GM12878 (cell line): ENCODE results near the gene PCNX4. TPM values are rescaled to one million over a fixed set of nuclear protein-coding genes. Genes with fewer than 3 reads are reported as not detected.

Experiments
- ATF7 ChIP-seq: fragments of 450-650 bp; IDR thresholded peaks from 2 replicates; pipeline ENCODE4 v1.6.1; 2016; ENCODE audit warnings: low read depth, mild to moderate bottlenecking
- EP300 ChIP-seq, 2 experiments: fragments of 150-350 bp in 1 of 2; IDR thresholded peaks; 2 replicates each; pipeline ENCODE4 v1.6.1; 2011 to 2012; ENCODE audit warnings: low read depth in 2 of 2, low read length in 2 of 2, borderline replicate concordance in 1 of 2, improper control_type of control experiment in 1 of 2, inconsistent platforms in 1 of 2; ENCODE audit not compliant: control insufficient read depth in 1 of 2
- IRF4 ChIP-seq: IDR thresholded peaks from 2 replicates; pipeline ENCODE4 v1.6.1; 2011; ENCODE audit warnings: low read depth, low read length
- JUNB ChIP-seq: IDR thresholded peaks from 2 replicates; pipeline ENCODE4 v1.6.1; 2016; ENCODE audit warnings: antibody characterized with exemption, mild to moderate bottlenecking
- NR2C1 ChIP-seq: fragments of 450-650 bp; IDR thresholded peaks from 2 replicates; pipeline ENCODE4 v1.6.1; 2017; ENCODE audit warnings: antibody characterized with exemption, mild to moderate bottlenecking, moderate library complexity
- STAT3 ChIP-seq: IDR thresholded peaks from 2 replicates; pipeline ENCODE4 v1.6.1; 2011; ENCODE audit warnings: low read depth, low read length, improper control_type of control experiment
- WRNIP1 ChIP-seq: IDR thresholded peaks from 2 replicates; pipeline ENCODE4 v1.6.1; 2011; ENCODE audit warnings: low read depth, low read length, improper control_type of control experiment, borderline replicate concordance
- ZBTB40 ChIP-seq: fragments of 450-650 bp; IDR thresholded peaks from 2 replicates; pipeline ENCODE4 v1.6.1; 2016; ENCODE audit warnings: mild to moderate bottlenecking, moderate library complexity, borderline replicate concordance
- polyA plus RNA-seq, 11 experiments: library from polyadenylated mRNA; depleted of rRNA in 4 of 11; unstranded in 6 of 11; stranded (reverse) in 5 of 11; fragments of >200 nt; fragmentation: Nextera tagmentation in 4 of 11; fragmentation: Illumina TruSeq in 1 of 11; extraction: Ambion mirVana in 4 of 11; extraction: Trizol in 1 of 11; gene quantifications; 1 replicate in 1 of 11; 2 replicates in 10 of 11; pipeline versions ENCODE4 v1.2.1 to v1.2.3, GENCODE V29; 2011 to 2016; ENCODE audit warnings: inconsistent platforms in 2 of 11, missing spikeins in 2 of 11, low read depth in 1 of 11
- total RNA-seq, 4 experiments: library from RNA; depleted of rRNA in 3 of 4; stranded (reverse); fragments of >200 nt in 3 of 4; fragmentation: Illumina TruSeq in 1 of 4; extraction: Trizol in 1 of 4; gene quantifications; 2 replicates each; pipeline versions ENCODE4 v1.2.1 to v1.2.3, GENCODE V29; 2013 to 2021
- TF ChIP-seq, protein P1 (sequence below): fragments of 450-650 bp; IDR thresholded peaks from 2 replicates; pipeline ENCODE4 v1.6.1; 2016; ENCODE audit warnings: mild to moderate bottlenecking

The PCNX4 gene
- total and polyA plus RNA-seq, 10 of the 15 experiments (the other 5 are each of a cell fraction or from before 2014, with no cell fraction given), result 13.8 to 56.6 (median 39.4) TPM

GRCh38 chr14:60111732-60112131, 20.0 kb downstream of the PCNX4 start (continued):
- TF ChIP-seq JUNB, result peak; percentile 13; the same call in 1 of the 2 replicates
- TF ChIP-seq ATF7, result peak; percentile 29; the same call in 1 of the 2 replicates
- no peak for TF ChIP-seq ZBTB40
- no peak for TF ChIP-seq EP300 (IDR thresholded peaks at IDR 0.05; ENCODE audit: borderline replicate concordance in 1 of 2, control insufficient read depth in 1 of 2, low read depth in 2 of 2, low read length in 2 of 2)
- no peak for TF ChIP-seq IRF4
- TF ChIP-seq NR2C1, result no peak
- TF ChIP-seq, protein P1, sequence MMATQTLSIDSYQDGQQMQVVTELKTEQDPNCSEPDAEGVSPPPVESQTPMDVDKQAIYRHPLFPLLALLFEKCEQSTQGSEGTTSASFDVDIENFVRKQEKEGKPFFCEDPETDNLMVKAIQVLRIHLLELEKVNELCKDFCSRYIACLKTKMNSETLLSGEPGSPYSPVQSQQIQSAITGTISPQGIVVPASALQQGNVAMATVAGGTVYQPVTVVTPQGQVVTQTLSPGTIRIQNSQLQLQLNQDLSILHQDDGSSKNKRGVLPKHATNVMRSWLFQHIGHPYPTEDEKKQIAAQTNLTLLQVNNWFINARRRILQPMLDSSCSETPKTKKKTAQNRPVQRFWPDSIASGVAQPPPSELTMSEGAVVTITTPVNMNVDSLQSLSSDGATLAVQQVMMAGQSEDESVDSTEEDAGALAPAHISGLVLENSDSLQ, result no peak
- TF ChIP-seq STAT3, result no peak
- no peak for TF ChIP-seq WRNIP1
